ENCODE measurements around the gene G0S2.

GRCh38 chr1:209710847-209711246 lies 35.6 kb downstream of the G0S2 start:
- TF ChIP-seq, protein P1, sequence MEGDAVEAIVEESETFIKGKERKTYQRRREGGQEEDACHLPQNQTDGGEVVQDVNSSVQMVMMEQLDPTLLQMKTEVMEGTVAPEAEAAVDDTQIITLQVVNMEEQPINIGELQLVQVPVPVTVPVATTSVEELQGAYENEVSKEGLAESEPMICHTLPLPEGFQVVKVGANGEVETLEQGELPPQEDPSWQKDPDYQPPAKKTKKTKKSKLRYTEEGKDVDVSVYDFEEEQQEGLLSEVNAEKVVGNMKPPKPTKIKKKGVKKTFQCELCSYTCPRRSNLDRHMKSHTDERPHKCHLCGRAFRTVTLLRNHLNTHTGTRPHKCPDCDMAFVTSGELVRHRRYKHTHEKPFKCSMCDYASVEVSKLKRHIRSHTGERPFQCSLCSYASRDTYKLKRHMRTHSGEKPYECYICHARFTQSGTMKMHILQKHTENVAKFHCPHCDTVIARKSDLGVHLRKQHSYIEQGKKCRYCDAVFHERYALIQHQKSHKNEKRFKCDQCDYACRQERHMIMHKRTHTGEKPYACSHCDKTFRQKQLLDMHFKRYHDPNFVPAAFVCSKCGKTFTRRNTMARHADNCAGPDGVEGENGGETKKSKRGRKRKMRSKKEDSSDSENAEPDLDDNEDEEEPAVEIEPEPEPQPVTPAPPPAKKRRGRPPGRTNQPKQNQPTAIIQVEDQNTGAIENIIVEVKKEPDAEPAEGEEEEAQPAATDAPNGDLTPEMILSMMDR (IDR thresholded peaks at IDR 0.05) = no peak
- TF ChIP-seq POLR2A (IDR thresholded peaks at IDR 0.05) = no peak
